RWPE2 (cell line): ENCODE data around the gene SLC38A9.
"Not testable (repeated sequence)": the region's sequence is repeated elsewhere in the genome, so short reads cannot be mapped to it uniquely, and the experiment has no call there.

ENCODE experiments used
- ATAC-seq: fragments of 200-7000 bp; cut with Tn5 transposase; 3 replicates; pipeline ENCODE4 v1.9.1; 2021; ENCODE audit warnings: low read depth
- DNase-seq: peaks from one replicate; pipeline ENCODE4 v3.0.0-alpha.2; 2020; ENCODE audit warnings: low spot score
- H3K27ac ChIP-seq: fragments of 450-650 bp; 2 replicates; pipeline ENCODE4 v1.5.1; 2017; ENCODE audit warnings: mild to moderate bottlenecking; ENCODE audit not compliant: poor library complexity, severe bottlenecking
- H3K27me3 ChIP-seq: fragments of 250-450 bp; sonication (Bioruptor Pico); 2 replicates; pipeline ENCODE4 v1.5.1; 2021; ENCODE audit warnings: mild to moderate bottlenecking, moderate library complexity; ENCODE audit not compliant: insufficient read depth, poor library complexity, severe bottlenecking
- H3K36me3 ChIP-seq: fragments of 250-450 bp; sonication (Bioruptor Pico); 2 replicates; pipeline ENCODE4 v1.5.1; 2020; ENCODE audit warnings: low read depth, mild to moderate bottlenecking, moderate library complexity
- H3K4me1 ChIP-seq: fragments of 250-450 bp; sonication (Bioruptor Pico); 2 replicates; pipeline ENCODE4 v1.5.1; 2021; ENCODE audit warnings: mild to moderate bottlenecking, moderate library complexity; ENCODE audit not compliant: insufficient read depth, poor library complexity, severe bottlenecking
- H3K4me3 ChIP-seq: fragments of 250-450 bp; sonication (Bioruptor Pico); 2 replicates; pipeline ENCODE4 v1.5.1; 2021; ENCODE audit warnings: mild to moderate bottlenecking, moderate library complexity; ENCODE audit not compliant: severe bottlenecking
- H3K9me3 ChIP-seq: fragments of 250-450 bp; sonication (Bioruptor Pico); 2 replicates; pipeline ENCODE4 v1.5.1; 2021; ENCODE audit warnings: mild to moderate bottlenecking, moderate library complexity; ENCODE audit not compliant: severe bottlenecking
- TF ChIP-seq, protein P1 (sequence below): fragments of 450-650 bp; IDR thresholded peaks from one replicate; pipeline ENCODE4 v1.5.1; 2017; ENCODE audit warnings: mild to moderate bottlenecking, moderate library complexity; ENCODE audit not compliant: poor library complexity, severe bottlenecking

SLC38A9 gene

DNA sequence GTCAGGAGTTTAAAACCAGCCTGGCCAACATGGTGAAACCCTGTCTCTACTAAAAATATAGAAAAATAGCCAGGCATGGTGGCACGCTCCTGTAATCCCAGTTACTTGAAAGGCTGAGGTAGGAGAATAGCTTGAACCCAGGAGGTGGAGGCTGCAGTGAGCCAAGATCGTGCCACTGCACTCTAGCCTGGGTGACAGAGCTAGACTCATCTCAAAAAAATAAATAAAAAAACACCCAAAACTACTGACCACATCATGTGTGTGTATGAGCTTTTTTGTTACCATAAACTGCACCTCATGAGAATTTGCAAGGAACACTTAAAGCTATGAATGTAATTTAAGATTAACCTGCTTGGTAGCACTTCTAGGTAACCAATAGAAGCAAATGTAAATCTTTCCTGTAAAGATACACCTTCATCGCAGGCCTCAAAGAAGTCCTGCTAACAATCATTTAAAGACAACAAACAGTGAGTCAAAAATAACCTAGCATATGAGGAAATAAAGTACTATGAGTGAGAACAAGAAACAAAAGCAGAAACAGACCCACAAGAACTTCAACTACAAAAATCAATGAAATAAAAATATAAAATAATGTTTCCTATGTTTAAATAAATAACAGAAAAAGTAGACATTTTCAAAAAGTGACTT is 13.0 kb downstream of the SLC38A9 start:
- H3K27ac ChIP-seq, result no peak overlapping the region
- ATAC-seq (no peak), DNase-seq (no peak)
- no peaks in the 10 kb centered on the region for H3K9me3 ChIP-seq
- no peak overlapping the region for H3K4me3 ChIP-seq
- no peaks in the 10 kb centered on the region for H3K4me1 ChIP-seq
- H3K27me3 ChIP-seq, result no peaks in the 10 kb centered on the region
- TF ChIP-seq, protein P1, sequence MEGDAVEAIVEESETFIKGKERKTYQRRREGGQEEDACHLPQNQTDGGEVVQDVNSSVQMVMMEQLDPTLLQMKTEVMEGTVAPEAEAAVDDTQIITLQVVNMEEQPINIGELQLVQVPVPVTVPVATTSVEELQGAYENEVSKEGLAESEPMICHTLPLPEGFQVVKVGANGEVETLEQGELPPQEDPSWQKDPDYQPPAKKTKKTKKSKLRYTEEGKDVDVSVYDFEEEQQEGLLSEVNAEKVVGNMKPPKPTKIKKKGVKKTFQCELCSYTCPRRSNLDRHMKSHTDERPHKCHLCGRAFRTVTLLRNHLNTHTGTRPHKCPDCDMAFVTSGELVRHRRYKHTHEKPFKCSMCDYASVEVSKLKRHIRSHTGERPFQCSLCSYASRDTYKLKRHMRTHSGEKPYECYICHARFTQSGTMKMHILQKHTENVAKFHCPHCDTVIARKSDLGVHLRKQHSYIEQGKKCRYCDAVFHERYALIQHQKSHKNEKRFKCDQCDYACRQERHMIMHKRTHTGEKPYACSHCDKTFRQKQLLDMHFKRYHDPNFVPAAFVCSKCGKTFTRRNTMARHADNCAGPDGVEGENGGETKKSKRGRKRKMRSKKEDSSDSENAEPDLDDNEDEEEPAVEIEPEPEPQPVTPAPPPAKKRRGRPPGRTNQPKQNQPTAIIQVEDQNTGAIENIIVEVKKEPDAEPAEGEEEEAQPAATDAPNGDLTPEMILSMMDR, result no peak
- peaks cover 45% of the 10 kb centered on the region for H3K36me3 ChIP-seq

DNA sequence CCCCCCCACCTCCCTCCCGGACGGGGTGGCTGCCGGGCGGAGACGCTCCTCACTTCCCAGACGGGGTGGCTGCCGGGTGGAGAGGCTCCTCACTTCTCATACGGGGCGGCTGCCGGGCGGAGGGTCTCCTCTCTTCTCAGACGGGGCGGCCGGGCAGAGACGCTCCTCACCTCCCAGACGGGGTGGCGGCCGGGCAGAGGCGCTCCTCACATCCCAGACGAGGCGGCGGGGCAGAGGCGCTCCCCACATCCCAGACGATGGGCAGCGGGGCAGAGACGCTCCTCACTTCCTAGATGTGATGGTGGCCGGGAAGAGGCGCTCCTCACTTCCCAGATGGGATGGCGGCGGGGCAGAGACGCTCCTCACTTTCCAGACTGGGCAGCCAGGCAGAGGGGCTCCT is 15.4 kb downstream of the SLC38A9 start:
- not testable (repeated sequence) for ATAC-seq, H3K27me3 ChIP-seq, DNase-seq, H3K4me1 ChIP-seq, H3K27ac ChIP-seq, H3K4me3 ChIP-seq, H3K9me3 ChIP-seq
- H3K36me3 ChIP-seq, result peaks cover 35% of the 10 kb centered on the region

DNA sequence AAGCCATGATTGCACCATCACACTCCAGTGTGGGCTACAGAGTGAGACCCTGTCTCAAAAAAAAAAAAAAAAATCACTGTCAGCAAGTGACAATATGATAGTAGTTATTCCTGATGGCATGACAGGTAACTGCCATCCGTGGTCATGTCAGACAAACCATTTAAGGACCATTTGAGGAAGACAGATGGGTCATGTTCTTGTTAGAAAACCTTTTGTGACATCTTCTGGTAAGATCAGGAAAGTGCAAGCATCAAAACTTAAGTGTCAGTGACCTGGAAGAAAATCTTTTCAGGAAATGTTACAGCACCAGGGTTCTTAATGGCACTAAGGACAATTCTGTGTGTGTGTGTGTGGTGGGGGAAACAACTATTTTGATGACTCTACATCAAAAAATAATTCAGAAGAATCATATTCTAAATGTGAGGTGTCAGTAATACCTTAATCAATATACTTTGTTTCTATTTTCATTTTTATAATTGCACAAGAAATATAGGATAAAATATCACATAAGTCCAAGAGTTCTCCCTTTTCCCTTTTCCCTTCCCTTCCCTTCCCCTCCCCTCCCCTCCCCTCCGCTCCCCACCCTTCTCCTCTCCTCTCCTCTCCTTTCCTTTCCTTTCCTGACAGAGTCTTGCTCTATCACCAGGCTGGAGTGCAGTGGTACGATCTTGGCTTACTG is 17.8 kb downstream of the SLC38A9 start:
- Histone ChIP-seq H3K36me3 (peaks cover 29% of the 10 kb centered on the region), H3K4me3 (no peak overlapping the region), H3K9me3 (no peaks in the 10 kb centered on the region), H3K27ac (no peak overlapping the region), H3K27me3 (no peaks in the 10 kb centered on the region), H3K4me1 (no peaks in the 10 kb centered on the region)
- TF ChIP-seq, protein P1, result peak; percentile 69
- DNase-seq (no peak), ATAC-seq (peak; percentile 19; the same call in 1 of the 3 replicates)

DNA sequence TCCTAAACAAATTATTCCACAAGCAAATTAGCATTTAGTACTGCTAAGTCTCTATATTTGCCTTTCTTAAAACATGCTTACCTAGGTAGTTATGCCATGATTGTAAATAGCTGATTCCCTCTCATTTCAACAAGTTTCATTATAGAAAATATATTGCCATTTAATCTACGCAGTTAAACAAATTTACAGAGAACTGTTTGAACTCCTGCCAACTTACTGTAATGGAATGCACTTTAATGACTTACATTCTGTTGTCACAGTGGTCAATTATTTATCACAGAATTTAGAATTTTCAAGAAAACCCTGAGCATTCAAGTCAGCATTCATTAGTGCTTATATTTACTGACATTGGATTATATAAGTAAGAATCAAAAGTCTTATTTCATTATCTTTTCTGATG is 19.6 kb downstream of the SLC38A9 start:
- no peak for ATAC-seq
- Histone ChIP-seq H3K4me3 (no peak overlapping the region), H3K36me3 (peaks cover 21% of the 10 kb centered on the region), H3K27me3 (no peaks in the 10 kb centered on the region), H3K9me3 (no peaks in the 10 kb centered on the region), H3K4me1 (no peaks in the 10 kb centered on the region), H3K27ac (no peak overlapping the region)
- TF ChIP-seq, protein P1, result no peak
- no peak for DNase-seq

DNA sequence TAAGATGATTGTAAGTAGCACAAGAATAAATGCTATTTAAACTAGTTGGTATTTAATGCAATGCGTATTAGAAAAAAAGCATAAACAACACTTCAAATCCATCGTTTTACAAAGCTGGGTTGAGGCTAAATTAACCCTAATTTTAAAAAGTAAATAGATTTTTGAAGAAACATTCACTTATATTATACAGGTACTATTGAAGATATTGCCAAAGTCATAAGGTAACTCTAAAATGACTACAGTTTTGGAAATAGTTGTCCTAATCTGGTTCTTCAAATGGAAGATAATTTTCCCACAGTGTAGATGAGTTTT is 20.1 kb downstream of the SLC38A9 start:
- TF ChIP-seq, protein P1, result peak; percentile 68
- peaks cover 16% of the 10 kb centered on the region for H3K36me3 ChIP-seq

More for the DNA sequence above, 20.1 kb downstream of the SLC38A9 start:
- Histone ChIP-seq H3K27ac (no peak overlapping the region), H3K27me3 (no peaks in the 10 kb centered on the region), H3K4me3 (no peak overlapping the region), H3K9me3 (no peaks in the 10 kb centered on the region), H3K4me1 (no peaks in the 10 kb centered on the region)
- ATAC-seq, result no peak
- DNase-seq, result no peak
